Stomach smooth muscle (tissue), 2 donors: ENCODE results near the gene TRPM2.
A peak's percentile ranks its signal among the peaks of the same experiment; 100 is the strongest.

Experiments
- H3K27ac ChIP-seq: one replicate; pipeline ENCODE4 v1.7.0; 2013; ENCODE audit warnings: mild to moderate bottlenecking, low read length, inconsistent platforms
- H3K27me3 ChIP-seq, 2 donors: one replicate each; pipeline ENCODE4 v1.7.0; 2013; ENCODE audit warnings: low read length in 2 of 2; ENCODE audit not compliant: insufficient read depth in 2 of 2, control insufficient read depth in 1 of 2
- H3K36me3 ChIP-seq, 2 donors: one replicate each; pipeline ENCODE4 v1.7.0; 2013; ENCODE audit warnings: low read length in 2 of 2; ENCODE audit not compliant: control insufficient read depth in 2 of 2, insufficient read depth in 2 of 2
- H3K4me1 ChIP-seq: one replicate; pipeline ENCODE4 v1.7.0; 2013; ENCODE audit warnings: low read length; ENCODE audit not compliant: control insufficient read depth, insufficient read depth
- H3K4me3 ChIP-seq, 2 donors: one replicate each; pipeline ENCODE4 v1.7.0; 2013; ENCODE audit warnings: low read length in 2 of 2
- H3K9ac ChIP-seq, 2 donors: one replicate each; pipeline ENCODE4 v1.7.0; 2013; ENCODE audit warnings: low read length in 2 of 2, mild to moderate bottlenecking in 1 of 2
- H3K9me3 ChIP-seq, 2 donors: one replicate each; pipeline ENCODE4 v1.7.0; 2013; ENCODE audit warnings: low read length in 2 of 2; ENCODE audit not compliant: control insufficient read depth in 2 of 2
- donor health status: healthy.
- donor health status: Pancreatic carcinoma.

TRPM2 gene

DNA sequence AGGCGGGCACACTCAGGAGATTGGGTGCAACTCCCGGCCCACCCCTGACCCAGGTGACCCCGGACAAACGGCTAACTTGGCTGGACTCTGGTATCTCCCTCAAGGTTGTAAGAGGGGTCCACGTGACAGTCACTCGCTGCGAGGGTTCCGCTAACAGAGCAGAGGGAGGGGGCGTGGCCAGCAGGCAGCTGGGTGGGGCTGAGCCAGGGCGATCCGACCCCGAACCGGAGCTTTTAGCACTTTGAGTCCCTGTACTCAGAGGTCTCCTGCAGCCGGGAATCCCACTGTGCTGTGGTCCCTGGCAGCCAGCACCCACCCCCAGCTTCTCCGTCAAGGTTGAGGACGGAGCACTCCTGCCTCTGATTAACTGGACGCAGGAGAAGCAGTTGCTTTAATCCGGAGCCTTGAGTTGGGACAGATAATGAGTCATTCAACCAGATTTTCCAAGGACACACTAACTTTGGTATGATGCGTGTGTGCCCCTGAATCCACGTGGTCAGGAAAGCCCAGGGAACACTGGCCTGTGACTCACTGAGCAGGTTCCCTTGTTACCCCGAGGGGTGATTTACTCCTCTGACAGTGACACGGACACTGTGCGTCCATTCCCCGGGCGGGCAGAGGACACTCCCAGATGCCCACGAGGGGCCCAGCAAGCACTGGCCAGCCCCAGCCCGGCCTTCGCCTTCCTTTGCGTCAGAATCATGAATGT lies 16.8 kb downstream of the TRPM2 start:
- H3K9ac ChIP-seq, result no peak overlapping the region
- no peaks in the 10 kb centered on the region for H3K36me3 ChIP-seq
- peak overlapping the region in 1 of 2 donors; percentile 35 for H3K4me3 ChIP-seq
- peaks cover 6% of the 10 kb centered on the region for H3K4me1 ChIP-seq
- H3K27me3 ChIP-seq, result peaks cover 11 to 18% of the 10 kb centered on the region in 2 donors
- no peak overlapping the region for H3K27ac ChIP-seq
- peaks cover 0 to 2% of the 10 kb centered on the region in 2 donors for H3K9me3 ChIP-seq

DNA sequence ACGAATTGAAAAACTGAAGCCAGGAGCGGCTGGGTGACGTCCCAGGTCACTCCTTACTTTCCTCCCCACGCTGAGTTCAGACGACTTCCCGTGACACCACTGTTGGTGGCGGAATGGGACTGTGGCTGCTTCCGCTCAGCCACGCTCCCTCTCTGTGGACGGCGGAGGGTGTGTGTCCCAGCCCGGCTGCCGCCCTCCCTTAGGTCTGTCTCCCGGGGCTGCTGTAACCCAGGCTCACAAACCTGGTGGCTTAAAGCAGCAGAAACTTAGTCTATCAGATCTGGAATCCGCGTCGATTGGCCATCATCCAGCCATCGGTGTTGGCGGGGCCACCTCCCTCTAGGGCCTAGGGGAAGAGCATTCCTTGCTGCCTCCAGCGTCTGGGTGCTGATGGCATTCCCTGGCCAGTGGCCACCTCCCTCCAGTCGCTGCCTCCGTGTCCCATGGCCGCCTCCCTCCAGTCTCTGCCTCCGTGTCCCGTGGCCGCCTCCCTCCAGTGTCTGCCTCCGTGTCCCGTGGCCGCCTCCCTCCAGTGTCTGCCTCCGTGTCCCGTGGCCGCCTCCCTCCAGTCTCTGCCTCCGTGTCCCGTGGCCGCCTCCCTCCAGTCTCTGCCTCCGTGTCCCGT lies 17.5 kb downstream of the TRPM2 start:
- H3K27ac ChIP-seq, result no peak overlapping the region
- no peaks in the 10 kb centered on the region for H3K36me3 ChIP-seq
- H3K9ac ChIP-seq, result no peak overlapping the region
- no peak overlapping the region for H3K4me3 ChIP-seq
- peaks cover 6% of the 10 kb centered on the region for H3K4me1 ChIP-seq
- peaks cover 14 to 20% of the 10 kb centered on the region in 2 donors for H3K27me3 ChIP-seq
- peaks cover 0 to 2% of the 10 kb centered on the region in 2 donors for H3K9me3 ChIP-seq

DNA sequence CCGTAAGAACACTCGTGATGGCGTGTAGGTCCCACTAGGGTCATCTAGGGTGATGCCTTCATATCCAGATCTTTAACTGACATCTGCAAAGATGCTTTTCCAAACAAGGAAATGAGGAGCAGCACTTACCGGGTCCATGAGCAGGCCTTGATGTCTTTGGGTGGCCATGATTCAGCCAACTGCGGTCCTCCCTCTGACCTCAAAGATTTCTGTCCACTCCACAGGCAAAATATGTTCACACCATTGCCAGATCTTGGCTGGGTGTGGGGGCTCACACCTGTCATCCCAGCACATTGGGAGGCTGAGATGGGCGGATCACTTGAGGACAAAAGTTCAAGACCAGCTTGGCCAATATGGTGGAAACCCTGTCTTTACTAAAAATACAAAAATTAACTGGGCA lies 18.2 kb downstream of the TRPM2 start:
- Histone ChIP-seq H3K27ac (no peak overlapping the region), H3K4me3 (no peak overlapping the region), H3K4me1 (peaks cover 6% of the 10 kb centered on the region), H3K27me3 (peaks cover 16 to 25% of the 10 kb centered on the region in 2 donors), H3K36me3 (no peaks in the 10 kb centered on the region), H3K9ac (no peak overlapping the region), H3K9me3 (peaks cover 0 to 2% of the 10 kb centered on the region in 2 donors)

DNA sequence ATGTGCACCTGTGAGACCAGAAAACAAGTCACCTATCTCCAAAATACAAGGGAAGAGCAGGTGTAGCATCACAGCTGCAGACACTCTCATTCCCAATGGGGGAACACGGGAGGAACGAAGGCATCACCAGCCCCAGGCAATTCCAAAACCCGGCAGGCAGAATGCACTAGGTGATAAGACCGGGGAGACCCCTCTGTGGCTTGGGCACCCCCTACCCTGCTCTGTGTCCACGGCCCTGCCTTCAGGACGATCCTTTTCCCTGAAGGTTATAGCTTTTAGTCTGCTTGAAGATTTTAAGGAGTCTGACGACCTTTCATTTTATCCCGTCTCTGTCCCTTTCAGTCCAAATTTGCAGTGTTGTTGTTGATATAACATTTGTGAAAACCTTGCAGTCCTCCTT lies 19.2 kb downstream of the TRPM2 start:
- H3K9me3 ChIP-seq, result peaks cover 0 to 2% of the 10 kb centered on the region in 2 donors
- no peak overlapping the region for H3K4me3 ChIP-seq
- H3K27me3 ChIP-seq, result peaks cover 16 to 31% of the 10 kb centered on the region in 2 donors
- no peak overlapping the region for H3K27ac ChIP-seq
- H3K4me1 ChIP-seq, result peaks cover 6% of the 10 kb centered on the region
- no peaks in the 10 kb centered on the region for H3K36me3 ChIP-seq
- H3K9ac ChIP-seq, result no peak overlapping the region

DNA sequence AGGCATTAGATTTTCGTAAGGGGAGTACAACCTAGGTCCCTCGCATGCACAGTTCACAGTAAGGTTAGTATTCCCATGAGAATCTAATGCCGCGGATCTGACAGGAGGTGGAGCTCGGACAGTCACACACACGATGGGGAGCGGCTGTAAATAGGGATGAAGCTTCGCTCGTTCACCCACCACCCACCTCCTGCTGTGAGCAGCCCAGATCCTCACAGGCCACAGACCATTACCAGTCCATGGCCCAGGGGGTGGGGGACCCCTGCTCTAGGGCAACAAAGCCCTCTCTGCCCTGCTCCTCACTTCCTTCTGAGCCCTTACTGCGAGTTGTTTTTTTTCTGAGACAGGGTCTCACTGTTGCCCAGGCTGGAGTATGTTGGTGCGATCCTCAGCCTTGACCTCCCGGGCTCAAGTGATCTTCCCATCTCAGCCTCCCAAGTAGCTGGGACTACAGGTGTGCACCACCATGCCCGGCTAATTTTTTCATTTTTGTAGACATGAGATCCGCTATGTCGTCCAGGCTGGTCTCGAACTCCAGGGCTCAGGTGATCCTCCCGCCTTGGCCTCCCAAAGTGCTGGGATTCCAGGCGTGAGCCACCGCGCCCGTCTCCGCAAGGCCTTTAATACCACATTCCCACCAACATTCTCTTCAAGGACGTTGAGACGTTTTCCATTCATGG lies 21.3 kb downstream of the TRPM2 start:
- Histone ChIP-seq H3K4me3 (no peak overlapping the region), H3K27me3 (peaks cover 13 to 33% of the 10 kb centered on the region in 2 donors), H3K27ac (no peak overlapping the region), H3K36me3 (no peaks in the 10 kb centered on the region), H3K4me1 (peaks cover 6% of the 10 kb centered on the region), H3K9me3 (peaks cover 0 to 2% of the 10 kb centered on the region in 2 donors), H3K9ac (no peak overlapping the region)

DNA sequence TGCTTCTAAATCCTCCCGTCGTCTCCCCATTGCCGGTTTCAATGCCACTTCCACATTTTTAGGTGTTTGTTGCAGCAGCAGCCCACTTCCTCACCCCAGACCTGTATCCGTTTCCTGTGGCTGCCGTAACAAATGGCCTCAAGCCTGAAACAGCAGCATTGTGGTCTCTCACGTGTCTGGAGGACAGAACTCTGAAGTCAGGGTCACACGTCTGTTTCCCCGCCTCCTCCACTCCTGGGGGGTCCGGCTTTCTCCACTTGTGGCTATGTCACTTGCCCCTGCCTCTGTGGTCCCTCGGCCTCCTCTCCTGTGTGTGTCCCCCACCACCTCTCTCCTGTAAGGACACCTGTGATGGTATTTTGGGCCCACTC lies 21.8 kb downstream of the TRPM2 start:
- H3K4me1 ChIP-seq, result peaks cover 1% of the 10 kb centered on the region
- H3K36me3 ChIP-seq, result no peaks in the 10 kb centered on the region
- peaks cover 11 to 37% of the 10 kb centered on the region in 2 donors for H3K27me3 ChIP-seq
- no peak overlapping the region for H3K27ac ChIP-seq
- no peak overlapping the region for H3K9ac ChIP-seq
- no peak overlapping the region for H3K4me3 ChIP-seq
- H3K9me3 ChIP-seq, result peaks cover 0 to 2% of the 10 kb centered on the region in 2 donors

DNA sequence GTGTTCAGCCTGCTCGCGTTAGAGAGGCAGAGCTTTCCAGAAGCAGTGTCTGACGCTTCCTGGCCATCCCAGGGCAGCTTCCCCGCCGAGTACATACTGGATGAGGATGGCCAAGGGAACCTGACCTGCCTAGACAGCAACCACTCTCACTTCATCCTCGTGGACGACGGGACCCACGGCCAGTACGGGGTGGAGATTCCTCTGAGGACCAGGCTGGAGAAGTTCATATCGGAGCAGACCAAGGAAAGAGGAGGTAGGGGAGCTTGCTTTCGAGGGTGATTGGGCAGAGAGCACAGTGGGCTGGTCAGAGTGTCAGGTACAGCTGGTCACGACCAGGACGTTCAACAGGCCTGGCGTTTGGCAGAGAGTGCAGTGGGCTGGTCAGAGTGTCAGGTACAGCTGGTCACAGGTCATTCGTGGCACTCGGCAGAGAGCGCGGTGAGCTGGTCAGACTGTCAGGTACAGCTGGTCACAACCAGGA lies 22.4 kb downstream of the TRPM2 start:
- no peak overlapping the region for H3K27ac ChIP-seq
- H3K27me3 ChIP-seq, result peaks cover 11 to 33% of the 10 kb centered on the region in 2 donors
- no peak overlapping the region for H3K4me3 ChIP-seq
- no peaks in the 10 kb centered on the region for H3K4me1 ChIP-seq
- H3K9me3 ChIP-seq, result peaks cover 0 to 2% of the 10 kb centered on the region in 2 donors
- H3K9ac ChIP-seq, result no peak overlapping the region
- no peaks in the 10 kb centered on the region for H3K36me3 ChIP-seq

DNA sequence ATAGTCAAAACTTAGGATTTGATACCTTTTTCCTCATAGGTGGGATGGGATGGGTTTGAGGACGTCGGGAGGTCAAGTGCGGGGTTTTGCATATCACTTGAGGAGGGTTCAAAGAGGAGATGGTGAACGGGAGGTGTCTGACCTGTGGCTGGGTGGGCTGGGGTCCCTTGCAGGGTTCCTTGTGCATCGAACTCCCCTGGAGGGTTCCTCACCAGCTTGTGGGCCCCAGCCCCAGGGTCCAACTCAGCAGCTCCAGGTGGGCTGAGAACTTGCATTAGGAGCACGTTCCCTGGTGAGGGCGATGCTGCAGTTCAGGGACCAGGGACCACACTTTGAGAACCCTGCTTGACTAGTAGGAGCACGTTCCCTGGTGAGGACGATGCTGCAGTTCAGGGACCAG lies 23.2 kb downstream of the TRPM2 start:
- H3K27me3 ChIP-seq, result peaks cover 11 to 33% of the 10 kb centered on the region in 2 donors
- no peak overlapping the region for H3K9ac ChIP-seq
- no peaks in the 10 kb centered on the region for H3K36me3 ChIP-seq
- H3K27ac ChIP-seq, result no peak overlapping the region
- H3K4me1 ChIP-seq, result no peaks in the 10 kb centered on the region
- no peak overlapping the region for H3K4me3 ChIP-seq
- peaks cover 0 to 2% of the 10 kb centered on the region in 2 donors for H3K9me3 ChIP-seq

DNA sequence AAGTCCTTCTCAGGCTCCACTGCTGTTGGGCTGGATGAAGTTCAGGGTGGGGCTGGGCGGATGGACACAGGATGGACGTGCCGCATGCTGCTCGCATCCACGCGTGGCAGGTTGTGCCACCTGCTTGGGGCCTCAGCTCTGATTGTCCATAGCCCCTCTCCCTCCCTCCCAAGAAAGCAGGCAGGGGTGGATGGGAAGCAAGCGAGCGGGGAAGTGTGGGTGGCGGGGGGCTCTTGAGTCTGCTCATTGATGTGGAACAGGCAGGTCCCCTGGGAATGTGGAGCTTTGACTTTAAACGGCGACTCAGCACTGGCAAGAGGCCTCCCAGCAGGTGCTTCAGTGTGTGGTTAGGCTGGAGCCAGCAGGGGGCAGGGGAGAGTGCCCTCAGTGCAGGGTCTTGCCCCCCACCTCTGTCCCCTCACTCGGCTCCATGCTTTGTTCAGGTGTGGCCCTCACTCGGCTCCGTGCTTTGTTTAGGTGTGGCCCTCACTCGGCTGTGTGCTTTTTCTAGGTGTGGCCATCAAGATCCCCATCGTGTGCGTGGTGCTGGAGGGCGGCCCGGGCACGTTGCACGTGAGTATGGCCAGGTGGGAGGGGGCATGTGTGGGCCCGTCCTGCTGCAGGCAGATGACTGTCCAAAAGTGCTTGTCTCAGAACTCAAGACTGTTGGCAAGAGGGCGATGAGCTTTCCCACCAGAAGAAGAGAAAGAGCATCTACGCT lies 23.9 kb downstream of the TRPM2 start:
- no peak overlapping the region for H3K9ac ChIP-seq
- H3K9me3 ChIP-seq, result peaks cover 0 to 3% of the 10 kb centered on the region in 2 donors
- H3K27me3 ChIP-seq, result peaks cover 11 to 33% of the 10 kb centered on the region in 2 donors
- no peaks in the 10 kb centered on the region for H3K36me3 ChIP-seq
- H3K4me1 ChIP-seq, result no peaks in the 10 kb centered on the region
- H3K27ac ChIP-seq, result no peak overlapping the region
- no peak overlapping the region for H3K4me3 ChIP-seq

DNA sequence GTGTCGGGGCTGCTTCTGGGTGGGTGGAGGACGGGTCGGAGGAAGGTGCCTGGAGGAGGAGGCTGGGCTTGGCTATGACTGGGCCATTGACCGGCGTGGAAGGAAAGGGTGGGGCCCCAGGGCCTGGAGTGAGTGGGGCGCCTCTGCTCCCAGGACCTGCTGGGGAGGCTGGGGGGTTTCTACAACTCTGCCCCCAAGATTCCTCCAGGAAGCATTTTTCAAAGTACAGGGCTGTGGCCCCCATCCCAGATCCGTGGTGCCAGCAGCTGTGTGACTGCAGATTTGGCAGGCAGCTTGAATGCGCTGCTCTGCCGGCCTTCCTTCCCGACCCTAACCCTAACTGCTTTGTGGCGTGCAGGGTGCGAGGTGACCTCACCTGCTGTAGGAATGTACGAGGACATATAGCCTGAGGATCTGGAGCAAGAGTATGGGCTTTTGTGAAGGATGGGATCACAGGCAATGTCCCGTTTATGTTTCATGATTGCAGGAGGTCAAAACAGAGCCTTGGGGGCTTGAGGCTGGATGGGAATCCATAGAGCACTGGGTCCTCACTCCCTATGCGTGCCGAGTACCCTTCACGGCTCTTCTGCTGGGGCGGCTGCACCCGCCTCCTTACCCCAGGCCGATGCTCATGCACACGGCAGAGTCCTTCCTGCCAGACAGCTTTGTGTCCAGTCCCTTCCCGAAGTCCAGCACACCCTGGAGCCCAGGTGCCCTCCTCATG lies 24.7 kb downstream of the TRPM2 start:
- no peak overlapping the region for H3K4me3 ChIP-seq
- H3K27me3 ChIP-seq, result peaks cover 11 to 30% of the 10 kb centered on the region in 2 donors
- H3K27ac ChIP-seq, result no peak overlapping the region
- H3K4me1 ChIP-seq, result no peaks in the 10 kb centered on the region
- H3K9me3 ChIP-seq, result peaks cover 0 to 7% of the 10 kb centered on the region in 2 donors
- no peaks in the 10 kb centered on the region for H3K36me3 ChIP-seq
- no peak overlapping the region for H3K9ac ChIP-seq
